Measurements from ENCODE around the gene ABCD1.

Gene ABCD1

GRCh38 chrX:153735274-153735673 is 10.6 kb downstream of the ABCD1 start:
- TF ChIP-seq, protein P1, sequence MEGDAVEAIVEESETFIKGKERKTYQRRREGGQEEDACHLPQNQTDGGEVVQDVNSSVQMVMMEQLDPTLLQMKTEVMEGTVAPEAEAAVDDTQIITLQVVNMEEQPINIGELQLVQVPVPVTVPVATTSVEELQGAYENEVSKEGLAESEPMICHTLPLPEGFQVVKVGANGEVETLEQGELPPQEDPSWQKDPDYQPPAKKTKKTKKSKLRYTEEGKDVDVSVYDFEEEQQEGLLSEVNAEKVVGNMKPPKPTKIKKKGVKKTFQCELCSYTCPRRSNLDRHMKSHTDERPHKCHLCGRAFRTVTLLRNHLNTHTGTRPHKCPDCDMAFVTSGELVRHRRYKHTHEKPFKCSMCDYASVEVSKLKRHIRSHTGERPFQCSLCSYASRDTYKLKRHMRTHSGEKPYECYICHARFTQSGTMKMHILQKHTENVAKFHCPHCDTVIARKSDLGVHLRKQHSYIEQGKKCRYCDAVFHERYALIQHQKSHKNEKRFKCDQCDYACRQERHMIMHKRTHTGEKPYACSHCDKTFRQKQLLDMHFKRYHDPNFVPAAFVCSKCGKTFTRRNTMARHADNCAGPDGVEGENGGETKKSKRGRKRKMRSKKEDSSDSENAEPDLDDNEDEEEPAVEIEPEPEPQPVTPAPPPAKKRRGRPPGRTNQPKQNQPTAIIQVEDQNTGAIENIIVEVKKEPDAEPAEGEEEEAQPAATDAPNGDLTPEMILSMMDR (IDR thresholded peaks at IDR 0.05) = no peak
- no peaks in the 10 kb centered on the region for H3K4me1 ChIP-seq
- intact Hi-C loops (cut with DNase I; ENCODE audit: low total_unique reads) = no loop called here
- H3K4me3 ChIP-seq = no peak overlapping the region
- H3K9me3 ChIP-seq = peaks cover 0 to 6% (median 5%) of the 10 kb centered on the region in 3 donors
- no peak for DNase-seq
- H3K27ac ChIP-seq = no peak overlapping the region
- no peaks in the 10 kb centered on the region for H3K27me3 ChIP-seq
- H3K36me3 ChIP-seq = peaks cover 0 to 22% (median 19%) of the 10 kb centered on the region in 3 donors

GRCh38 chrX:153736071-153736820 is 11.6 kb downstream of the ABCD1 start:
- intact Hi-C loops (cut with DNase I; ENCODE audit: low total_unique reads) = no loop called here
- Histone ChIP-seq H3K4me3 (no peak overlapping the region), H3K36me3 (peaks cover 0 to 22% (median 20%) of the 10 kb centered on the region in 3 donors), H3K27me3 (no peaks in the 10 kb centered on the region), H3K9me3 (peaks cover 0 to 6% (median 5%) of the 10 kb centered on the region in 3 donors), H3K27ac (no peak overlapping the region), H3K4me1 (no peaks in the 10 kb centered on the region)
- TF ChIP-seq, protein P1 (IDR thresholded peaks at IDR 0.05) = no peak
- DNase-seq = no peak

DNA sequence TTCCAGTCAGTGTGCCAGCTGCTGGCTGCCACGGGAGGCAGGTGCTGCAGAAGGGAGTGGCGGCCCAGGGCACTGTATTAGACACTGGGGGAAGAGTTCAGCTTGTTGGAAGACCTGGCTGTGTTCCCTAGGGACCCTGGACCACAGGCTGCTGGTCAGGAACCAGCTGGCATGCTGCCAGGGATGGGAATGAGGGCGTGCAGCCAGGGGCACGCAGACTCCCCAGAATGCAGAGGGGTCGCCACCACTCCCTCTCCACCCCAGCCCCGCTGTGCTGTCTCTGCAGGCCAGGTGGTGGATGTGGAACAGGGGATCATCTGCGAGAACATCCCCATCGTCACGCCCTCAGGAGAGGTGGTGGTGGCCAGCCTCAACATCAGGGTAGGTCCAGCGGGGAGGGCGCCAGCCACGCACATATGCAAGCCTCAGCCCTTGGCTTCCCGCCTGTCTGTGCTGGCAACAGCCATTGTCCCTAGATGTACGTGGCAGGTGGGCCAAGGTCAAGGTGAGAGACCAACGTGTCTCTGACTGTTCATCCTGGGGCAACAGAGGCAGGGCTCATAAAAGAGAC is 12.3 kb downstream of the ABCD1 start:
- no peak overlapping the region for H3K27ac ChIP-seq
- DNase-seq = no peak
- H3K4me1 ChIP-seq = no peaks in the 10 kb centered on the region
- TF ChIP-seq, protein P1 (IDR thresholded peaks at IDR 0.05) = no peak
- intact Hi-C loops (cut with DNase I; ENCODE audit: low total_unique reads) = no loop called here
- no peaks in the 10 kb centered on the region for H3K27me3 ChIP-seq
- H3K4me3 ChIP-seq = no peak overlapping the region
- H3K36me3 ChIP-seq = peaks cover 0 to 22% (median 20%) of the 10 kb centered on the region in 3 donors
- H3K9me3 ChIP-seq = peaks cover 0 to 3% (median under 1%) of the 10 kb centered on the region in 3 donors

GRCh38 chrX:153738056-153738605 is 13.5 kb downstream of the ABCD1 start:
- intact Hi-C loops (cut with DNase I; ENCODE audit: low total_unique reads) = no loop called here
- Histone ChIP-seq H3K9me3 (no peaks in the 10 kb centered on the region), H3K27me3 (no peaks in the 10 kb centered on the region), H3K36me3 (peaks cover 0 to 20% (median 17%) of the 10 kb centered on the region in 3 donors), H3K27ac (no peak overlapping the region), H3K4me3 (no peak overlapping the region), H3K4me1 (peaks cover 0 to 4% (median under 1%) of the 10 kb centered on the region in 4 donors)
- TF ChIP-seq, protein P1 (IDR thresholded peaks at IDR 0.05) = no peak
- no peak for DNase-seq

GRCh38 chrX:153739754-153740486 is 15.3 kb downstream of the ABCD1 start:
- peaks cover 0 to 12% (median 1%) of the 10 kb centered on the region in 4 donors for H3K4me1 ChIP-seq
- H3K27me3 ChIP-seq = no peaks in the 10 kb centered on the region
- H3K4me3 ChIP-seq = no peak overlapping the region
- H3K9me3 ChIP-seq = no peaks in the 10 kb centered on the region
- H3K27ac ChIP-seq = no peak overlapping the region
- intact Hi-C loops (cut with DNase I; ENCODE audit: low total_unique reads) = no loop called here
- H3K36me3 ChIP-seq = peaks cover 0 to 20% (median 13%) of the 10 kb centered on the region in 3 donors
- DNase-seq = no peak
- TF ChIP-seq, protein P1 (IDR thresholded peaks at IDR 0.05) = no peak
